SK-MEL-5 (cell line): ENCODE measurements around the gene TADA2A. TPM values are rescaled to one million over a fixed set of nuclear protein-coding genes. Genes with fewer than 3 reads are reported as not detected.

Experiments
- total RNA-seq: library from RNA; depleted of rRNA; stranded (reverse); fragments of >200 nt; shearing (Covaris generic); gene quantifications from 2 replicates; pipeline ENCODE4 v1.2.3, GENCODE V29; 2014; rRNA removed

TADA2A gene
- total RNA-seq, 1 experiment from 2014 or later, result 19.7 TPM

Other genes with a start within 250 kb of the TADA2A start
- gene C17orf78, start 30.9 kb upstream of the TADA2A start, total RNA-seq, result not detected in 2 replicates
- gene ACACA, start 50 bp upstream of the TADA2A start, total RNA-seq, result 33.9 and 37.8 TPM in 2 replicates
- 106 and 119 TPM in 2 replicates for gene DUSP14, start 83.0 kb downstream of the TADA2A start, total RNA-seq
- gene SYNRG, start 202.5 kb downstream of the TADA2A start, total RNA-seq, result 10.0 and 11.0 TPM in 2 replicates
- 33.7 and 34.0 TPM in 2 replicates for gene DDX52, start 236.6 kb downstream of the TADA2A start, total RNA-seq